Pancreas (tissue), 10 donors: ENCODE results near the gene ADM2. TPM values are rescaled to one million over a fixed set of nuclear protein-coding genes. Genes with fewer than 3 reads are reported as not detected.

Experiments used
- ATAC-seq, 4 donors: fragments of 200-7000 bp; cut with Tn5 transposase; one replicate each; pipeline versions ENCODE4 v1.8.0 to v1.9.1; 2020; ENCODE audit warnings: mild to moderate bottlenecking in 4 of 4, moderate library complexity in 4 of 4
- DNase-seq, 6 donors: peaks; one replicate each; pipeline ENCODE4 v3.0.0-alpha.2; 2020
- FAIRE-seq: peaks from 2 replicates; lab custom pipeline; 2012; peaks lifted over from hg19 to GRCh38; lab: Jason Lieb, UNC
- H3K27ac ChIP-seq, 4 donors: fragments of 200-600 bp; sonication (generic); 1 replicate in 3 of 4; 2 replicates in 1 of 4; pipeline versions ENCODE4 v1.5.0 to v1.8.0; 2020
- H3K27me3 ChIP-seq, 4 donors: fragments of 200-600 bp; one replicate each; pipeline ENCODE4 v1.8.0; 2021
- H3K36me3 ChIP-seq, 3 donors: fragments of 200-600 bp; sonication (generic) in 1 of 3; one replicate each; pipeline versions ENCODE4 v1.5.0 to v1.8.0; 2020 to 2021
- H3K4me1 ChIP-seq, 3 donors: fragments of 200-600 bp; one replicate each; pipeline ENCODE4 v1.8.0; 2021
- H3K4me3 ChIP-seq, 4 donors: fragments of 200-600 bp; sonication (generic) in 2 of 4; one replicate each; pipeline versions ENCODE4 v1.5.0 to v1.8.0; 2020 to 2021
- H3K9me3 ChIP-seq, 4 donors: fragments of 200-600 bp; one replicate each; pipeline ENCODE4 v1.8.0; 2021
- WGBS, 2 donors: extraction: QIAGEN DNeasy Blood & Tissue Kit; methylation state at CpG; one replicate each; pipeline ENCODE4 v1.1.7; 2013; 5-methylcytosine and 5-hydroxymethylcytosine counted together
- intact Hi-C, 3 donors: fragments of 100-400 bp; cut with DNase I; formaldehyde crosslinking; loops; one replicate each; pipeline versions ENCODE4 v1.11.1 to v1.14.2; 2022
- polyA plus RNA-seq, 2 donors: library from polyadenylated mRNA; stranded (reverse); fragments of 200-250 nt; gene quantifications; one replicate each; pipeline ENCODE4 v1.2.3, GENCODE V29; 2013
- total RNA-seq, 6 donors: library from RNA; stranded (reverse); fragmentation: NEBNext Ultra II Directional in 4 of 6; extraction: Animal tissue kit (Norgen Biotek cat#: 25700) in 4 of 6; gene quantifications; one replicate each; pipeline versions ENCODE4 v1.2.1 to v1.2.4, GENCODE V29; 2021 to 2023
- TF ChIP-seq, protein P1 (sequence below), 4 donors: fragments of 200-600 bp; sonication (generic) in 3 of 4; IDR thresholded peaks; one replicate each; pipeline versions ENCODE4 v1.5.0 to v1.8.0; 2021; ENCODE audit warnings: antibody characterized with exemption in 4 of 4
- donor health status: healthy with polysubstance abuse.
- donor health status: DM: no; HTN: no; CAD: no; lungs with moderate emphysema.
- donor health status: DM: no; HTN: no; CAD: no.
- donor health status: control.
- donor health status: control.
- donor health status: Bipolar disorder and iron deficiency.
- donor health status: DM: yes; HTN: yes; CAD: no.
- donor health status: DM: no; HTN: no; CAD: no.
- donor health status: DM: no; HTN: no; CAD: no.
- donor health status: DM: yes; HTN: yes; CAD: no.

The ADM2 gene
- total and polyA plus RNA-seq, 8 donors: 2.1 to 44.3 (median 5.8) TPM

- no peak overlapping the region for H3K27ac ChIP-seq
- ATAC-seq: no peak
Observed at GRCh38 chr22:50445071-50445879, 36.1 kb upstream of the ADM2 start.

DNA sequence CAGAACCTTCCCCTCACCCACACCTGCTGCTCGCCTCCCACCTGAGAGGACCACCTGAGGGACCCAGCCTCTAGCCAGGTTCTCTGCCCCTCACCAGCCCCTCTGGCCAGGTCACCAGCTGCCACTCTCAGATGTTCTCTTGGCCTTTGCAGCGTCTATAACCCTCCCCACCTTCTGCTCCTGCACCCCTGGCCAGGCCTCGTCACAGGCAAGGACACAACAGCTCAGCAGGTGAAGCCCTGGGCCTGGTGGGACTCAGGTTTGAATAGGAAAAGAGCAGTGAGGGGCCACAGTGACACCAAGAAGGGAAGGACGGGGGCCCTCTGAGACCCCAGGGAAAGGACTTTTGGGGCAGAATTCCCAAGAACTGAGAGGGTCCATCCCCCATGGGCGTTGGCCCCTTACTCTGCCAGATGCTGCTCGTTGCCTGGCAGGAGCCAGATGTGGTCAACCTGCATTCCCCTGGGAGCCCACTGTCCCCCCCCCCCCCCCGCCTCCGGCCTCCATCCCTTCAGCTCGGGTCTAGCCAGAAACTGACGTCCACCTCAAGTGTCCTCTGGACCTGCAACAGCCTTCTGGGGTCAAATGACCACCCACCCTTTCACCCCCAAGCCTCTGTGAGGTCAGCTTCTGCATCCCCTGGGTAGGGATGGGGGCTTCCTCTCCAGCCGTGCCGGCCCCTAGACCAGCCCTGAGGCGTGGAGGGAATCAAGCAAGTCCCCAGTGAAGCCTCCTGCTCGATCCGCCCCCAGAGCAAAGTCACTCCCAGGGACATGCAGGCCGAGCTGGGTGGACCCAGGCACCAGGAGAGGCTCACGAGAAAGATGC, 35.2 kb upstream of the ADM2 start:
- no peak for FAIRE-seq
- no peak for ATAC-seq
- Histone ChIP-seq H3K36me3 (peaks cover 0 to 41% (median 3%) of the 10 kb centered on the region in 3 donors), H3K27ac (no peak overlapping the region), H3K4me3 (no peak overlapping the region), H3K4me1 (no peaks in the 10 kb centered on the region), H3K27me3 (no peaks in the 10 kb centered on the region), H3K9me3 (no peaks in the 10 kb centered on the region)
- peak in 2 of 6 donors; percentile 35 to 58 for DNase-seq
- TF ChIP-seq, protein P1, sequence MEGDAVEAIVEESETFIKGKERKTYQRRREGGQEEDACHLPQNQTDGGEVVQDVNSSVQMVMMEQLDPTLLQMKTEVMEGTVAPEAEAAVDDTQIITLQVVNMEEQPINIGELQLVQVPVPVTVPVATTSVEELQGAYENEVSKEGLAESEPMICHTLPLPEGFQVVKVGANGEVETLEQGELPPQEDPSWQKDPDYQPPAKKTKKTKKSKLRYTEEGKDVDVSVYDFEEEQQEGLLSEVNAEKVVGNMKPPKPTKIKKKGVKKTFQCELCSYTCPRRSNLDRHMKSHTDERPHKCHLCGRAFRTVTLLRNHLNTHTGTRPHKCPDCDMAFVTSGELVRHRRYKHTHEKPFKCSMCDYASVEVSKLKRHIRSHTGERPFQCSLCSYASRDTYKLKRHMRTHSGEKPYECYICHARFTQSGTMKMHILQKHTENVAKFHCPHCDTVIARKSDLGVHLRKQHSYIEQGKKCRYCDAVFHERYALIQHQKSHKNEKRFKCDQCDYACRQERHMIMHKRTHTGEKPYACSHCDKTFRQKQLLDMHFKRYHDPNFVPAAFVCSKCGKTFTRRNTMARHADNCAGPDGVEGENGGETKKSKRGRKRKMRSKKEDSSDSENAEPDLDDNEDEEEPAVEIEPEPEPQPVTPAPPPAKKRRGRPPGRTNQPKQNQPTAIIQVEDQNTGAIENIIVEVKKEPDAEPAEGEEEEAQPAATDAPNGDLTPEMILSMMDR (IDR thresholded peaks at IDR 0.05): no peak
- 83 to 88% methylated on average over 17 of the region's 17 CpGs for WGBS, 2 donors
- intact Hi-C loops: no loop called here

More at GRCh38 chr22:50445071-50445879, 36.1 kb upstream of the ADM2 start:
- FAIRE-seq (no peak), DNase-seq (peak in 3 of 6 donors; percentile 22 to 66 (median 38))
- Histone ChIP-seq H3K9me3 (no peaks in the 10 kb centered on the region), H3K4me3 (no peak overlapping the region), H3K36me3 (peaks cover 0 to 48% (median 3%) of the 10 kb centered on the region in 3 donors), H3K27me3 (no peaks in the 10 kb centered on the region), H3K4me1 (no peaks in the 10 kb centered on the region)
- WGBS, 2 donors: 74% methylated on average over 30 of the region's 30 CpGs
- TF ChIP-seq, protein P1 (IDR thresholded peaks at IDR 0.05): no peak
- intact Hi-C loops: no loop called here

GRCh38 chr22:50446708-50447575, 34.4 kb upstream of the ADM2 start:
- FAIRE-seq (no peak), ATAC-seq (peak in 2 of 4 donors; percentile 2), DNase-seq (peak in 2 of 6 donors; percentile 47 to 76)
- 90 to 93% methylated on average over 54 of the region's 54 CpGs for WGBS, 2 donors
- H3K9me3 ChIP-seq: no peaks in the 10 kb centered on the region
- no peaks in the 10 kb centered on the region for H3K27me3 ChIP-seq
- no peak overlapping the region for H3K4me3 ChIP-seq
- intact Hi-C loops: no loop called here
- TF ChIP-seq, protein P1 (IDR thresholded peaks at IDR 0.05): no peak
- no peak overlapping the region for H3K27ac ChIP-seq
- H3K36me3 ChIP-seq: peaks cover 0 to 38% (median 3%) of the 10 kb centered on the region in 3 donors
- no peaks in the 10 kb centered on the region for H3K4me1 ChIP-seq

DNA sequence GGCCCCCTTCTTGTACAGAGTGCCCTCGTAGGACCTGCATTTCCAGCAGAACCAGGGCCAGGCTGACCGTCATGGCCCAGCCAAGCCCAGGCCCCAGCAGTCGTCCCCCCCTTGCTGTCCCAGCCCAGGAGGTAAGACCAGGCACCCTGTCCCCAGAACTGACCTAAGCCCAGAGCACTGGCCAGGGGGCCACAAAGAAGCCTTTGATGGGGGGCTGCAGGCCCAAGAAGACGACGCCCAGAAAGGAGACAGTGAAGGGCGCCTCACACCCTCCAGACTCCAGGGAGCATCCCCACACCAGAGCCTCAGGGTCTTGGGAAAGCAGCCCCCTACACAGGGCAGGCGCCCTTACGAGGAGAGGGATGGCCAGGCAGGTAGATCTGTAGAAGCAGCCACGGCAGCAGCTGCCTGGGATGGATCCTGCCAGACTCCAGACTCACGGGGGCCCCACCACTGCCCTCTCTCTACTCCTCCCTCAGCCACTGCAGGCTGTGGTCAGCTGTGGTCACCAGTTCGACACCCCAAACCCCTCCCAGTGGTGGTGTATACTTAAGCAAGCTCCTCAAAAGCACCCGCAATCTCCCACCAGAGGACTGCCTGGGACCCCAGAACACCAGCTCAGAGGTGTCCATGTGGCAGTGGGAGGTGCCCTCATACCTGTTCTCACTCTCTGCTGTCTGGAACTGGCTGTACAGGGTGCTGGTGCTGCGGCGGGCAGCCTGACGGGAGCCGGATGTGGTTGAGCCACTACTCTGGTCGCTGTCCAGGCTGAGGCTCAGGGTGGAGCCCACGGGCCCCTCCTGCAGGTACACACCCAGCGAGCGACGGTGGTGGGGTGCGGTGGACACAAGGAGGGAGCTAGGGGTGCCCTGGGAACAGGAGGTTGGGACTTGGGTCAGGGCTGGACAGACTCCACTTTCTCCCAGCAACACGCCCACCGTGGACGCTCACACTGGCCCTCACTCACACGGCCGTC, 33.5 kb upstream of the ADM2 start:
- no peaks in the 10 kb centered on the region for H3K4me1 ChIP-seq
- no peak overlapping the region for H3K4me3 ChIP-seq
- H3K9me3 ChIP-seq: no peaks in the 10 kb centered on the region
- DNase-seq (peak in 2 of 6 donors; percentile 20 to 67), ATAC-seq (peak in 1 of 4 donors; percentile 2), FAIRE-seq (no peak)
- 91 to 93% methylated on average over 25 to 27 of the region's 27 CpGs for WGBS, 2 donors
- H3K27me3 ChIP-seq: no peaks in the 10 kb centered on the region
- no peak overlapping the region for H3K27ac ChIP-seq
- intact Hi-C loops: no loop called here
- TF ChIP-seq, protein P1 (IDR thresholded peaks at IDR 0.05): no peak
- H3K36me3 ChIP-seq: peaks cover 0 to 38% (median 3%) of the 10 kb centered on the region in 3 donors
